ENCODE measurements around the gene GNAT2.

GNAT2 gene

DNA sequence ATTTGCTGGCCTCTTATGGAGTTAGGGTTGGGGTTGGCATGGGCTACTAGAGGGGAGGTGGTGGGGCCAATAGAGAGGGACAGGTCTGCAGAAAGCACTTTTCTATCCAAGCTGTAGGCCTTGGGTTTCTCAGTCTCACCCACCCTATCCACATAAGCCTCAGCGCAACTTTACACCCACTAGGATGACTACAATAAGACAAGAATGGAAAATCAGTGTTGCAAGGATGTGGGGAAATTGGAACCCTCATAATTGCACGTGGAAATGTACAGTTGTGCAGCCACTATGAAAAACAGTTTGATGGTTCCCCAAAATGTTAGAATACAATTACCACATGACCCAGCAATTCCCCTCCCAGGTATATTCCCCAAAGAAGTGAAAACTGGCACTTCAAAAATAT is 22.4 kb upstream of the GNAT2 start:
- no peak for DNase-seq

DNA sequence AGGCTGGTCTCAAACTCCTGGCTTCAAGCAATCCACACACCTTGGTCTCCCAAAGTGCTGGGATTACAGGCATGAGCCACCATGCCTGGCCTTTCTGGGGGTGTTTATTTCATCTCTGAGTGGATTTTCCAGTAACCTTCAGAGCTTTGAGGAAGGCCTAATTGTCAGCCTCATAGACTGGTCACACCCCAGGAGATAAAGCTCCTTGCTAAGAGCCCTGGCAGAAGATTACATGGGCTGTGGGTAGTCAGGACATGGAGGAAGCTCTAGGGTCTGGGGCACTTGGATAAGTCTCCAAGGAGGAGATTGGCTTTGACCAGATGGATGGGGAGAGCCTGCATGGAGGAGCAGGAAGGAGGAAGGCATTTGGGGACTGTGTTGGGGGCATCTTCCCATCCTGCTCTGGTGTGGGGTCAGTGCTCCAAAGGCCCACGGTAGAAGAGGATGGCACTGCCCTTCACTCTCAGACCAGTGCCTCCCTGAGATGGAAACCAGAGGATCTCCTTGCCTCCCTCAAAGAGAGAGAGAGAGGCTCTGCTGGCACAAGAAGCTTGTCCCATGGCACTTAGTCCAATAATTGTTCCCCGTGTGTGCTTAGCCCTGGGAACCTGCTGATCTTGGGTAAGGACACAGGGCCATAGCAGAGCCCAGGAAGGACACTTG is 21.8 kb upstream of the GNAT2 start:
- no peak for DNase-seq

DNA sequence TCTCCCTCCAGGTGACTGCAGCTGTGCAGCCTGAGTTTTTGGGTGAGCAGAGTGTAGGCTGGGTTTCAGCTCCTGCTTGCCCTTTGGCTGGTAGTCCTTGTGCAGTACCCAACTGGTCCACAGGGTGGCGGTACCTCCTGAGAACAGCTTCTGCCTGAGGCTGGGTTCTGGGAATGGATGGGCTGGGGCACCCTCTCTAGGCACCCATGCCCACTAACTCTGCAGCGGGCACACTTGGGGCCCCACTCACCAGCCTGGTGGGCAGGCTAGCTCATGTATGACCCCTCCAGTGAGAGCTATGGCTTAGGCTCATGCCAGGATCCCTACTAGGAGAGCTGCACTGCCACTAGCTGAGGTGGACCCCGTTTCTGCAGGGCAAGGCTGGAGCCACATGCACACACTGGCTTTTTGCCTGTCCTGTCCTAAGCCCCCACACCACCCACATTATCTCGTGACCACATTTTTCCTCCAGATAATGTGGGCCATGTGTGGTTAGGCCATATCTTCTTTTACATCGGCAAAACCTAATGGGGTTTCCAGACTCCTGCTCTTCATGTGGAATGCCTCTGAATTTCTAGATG is 21.0 kb upstream of the GNAT2 start:
- peak; percentile 21 for DNase-seq

DNA sequence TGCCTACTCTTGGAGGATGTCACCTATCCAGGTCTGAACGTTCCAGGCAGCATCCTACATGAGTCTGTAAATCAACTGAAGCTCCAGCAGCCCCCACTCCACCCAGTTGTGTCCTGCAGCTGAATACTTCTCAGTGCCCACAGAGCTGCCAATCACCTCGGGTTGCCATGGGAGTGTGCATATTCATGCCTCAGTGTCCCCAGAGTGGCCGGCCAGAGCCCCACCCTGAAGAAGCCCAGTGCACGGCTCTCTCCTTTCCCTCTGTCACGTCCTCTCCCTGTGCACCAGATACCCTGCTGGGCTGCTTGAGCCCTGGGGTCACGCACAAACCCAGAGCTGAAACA is 20.4 kb upstream of the GNAT2 start:
- no peak for DNase-seq

DNA sequence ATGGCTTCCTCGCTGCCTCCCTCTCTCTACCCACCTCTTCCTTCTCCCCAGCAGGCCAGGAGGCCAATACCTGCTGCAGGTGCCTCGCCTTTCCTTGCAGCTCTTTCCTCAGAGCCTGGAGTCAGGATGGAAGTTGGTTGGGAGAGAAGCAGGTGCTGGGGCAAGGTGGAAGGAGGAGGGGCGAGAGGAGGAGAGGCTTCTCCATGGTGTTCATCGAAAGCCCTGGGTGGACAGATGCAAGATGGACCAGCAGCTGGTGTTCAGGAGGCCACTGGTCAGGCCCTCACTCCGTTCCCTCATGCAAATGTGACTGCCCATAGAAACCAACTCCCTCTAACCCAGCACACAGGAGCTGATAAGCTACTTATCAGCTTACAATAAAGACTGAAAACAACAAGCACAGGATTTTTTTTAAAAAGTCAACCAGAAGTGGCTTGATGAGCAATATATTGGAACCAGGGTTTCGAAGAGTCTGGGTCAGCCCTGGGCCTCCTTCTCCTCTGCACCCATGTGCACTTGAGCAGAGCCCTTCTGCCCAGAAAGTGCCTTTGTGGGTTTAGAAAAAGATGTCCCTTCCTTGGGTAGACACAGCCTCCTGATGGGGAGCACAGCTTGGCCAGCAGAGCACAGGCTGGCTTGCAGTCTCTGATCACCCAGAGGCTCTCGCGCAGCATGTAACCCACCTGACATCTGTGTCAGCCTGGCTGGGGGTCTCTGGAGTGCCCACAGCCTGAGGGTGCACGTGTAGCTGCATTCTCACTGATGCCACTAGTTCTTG is 19.8 kb upstream of the GNAT2 start:
- DNase-seq, result no peak

DNA sequence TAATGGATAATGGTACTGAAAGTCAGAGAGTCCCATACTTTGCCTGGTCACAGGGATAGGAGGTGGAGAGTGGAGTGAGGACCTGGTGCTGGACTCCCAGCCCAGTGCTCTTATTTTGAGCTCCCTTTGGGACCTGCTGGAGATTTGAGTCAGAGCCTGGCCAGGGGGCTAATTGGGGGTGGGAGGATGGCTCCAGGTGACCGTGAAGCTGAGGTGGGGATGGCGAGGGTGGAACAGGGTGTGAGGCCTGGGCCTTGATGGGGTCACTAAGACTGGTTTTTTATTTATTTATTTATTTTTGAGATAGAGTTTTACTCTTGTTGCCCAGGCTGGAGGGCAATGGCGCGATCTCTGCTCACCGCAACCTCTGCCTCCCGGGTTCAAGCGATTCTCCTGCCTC is 18.0 kb upstream of the GNAT2 start:
- DNase-seq, result no peak

DNA sequence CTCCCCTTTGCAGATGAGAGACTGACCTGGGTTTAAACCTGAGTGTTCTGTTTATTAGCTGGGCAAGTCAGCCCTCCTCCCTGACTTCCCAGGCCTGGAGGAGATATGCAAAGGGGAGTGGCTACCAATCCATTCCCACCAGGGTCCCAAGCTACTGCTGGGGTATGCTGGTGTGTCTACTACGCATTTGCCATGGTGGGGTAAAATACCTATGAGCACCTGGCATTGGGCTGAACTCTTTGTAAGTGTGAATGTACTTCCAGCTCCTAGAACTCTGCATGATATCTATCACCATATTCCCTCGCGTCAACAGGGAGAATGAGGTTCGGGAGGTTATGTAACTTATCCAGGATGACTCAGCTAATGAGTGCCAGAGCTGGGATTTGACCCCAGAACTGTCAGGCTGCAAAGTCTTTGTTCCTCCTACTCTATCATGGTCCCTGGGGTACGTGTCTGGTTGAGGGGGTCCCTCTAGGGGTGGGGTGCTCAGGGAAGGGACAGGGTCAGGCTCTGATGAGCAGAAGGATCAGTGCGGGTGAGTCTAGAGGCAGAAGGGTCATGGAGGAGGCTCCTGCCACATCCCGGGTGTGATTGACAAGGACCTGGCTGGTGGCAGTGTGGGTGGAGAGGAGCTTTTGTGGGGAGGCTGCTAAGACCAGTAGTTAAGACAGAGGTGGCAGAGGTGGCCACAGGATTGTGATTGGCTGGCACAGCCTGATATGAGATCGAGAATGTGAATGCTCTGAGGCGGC is 17.0 kb upstream of the GNAT2 start:
- DNase-seq, result no peak

DNA sequence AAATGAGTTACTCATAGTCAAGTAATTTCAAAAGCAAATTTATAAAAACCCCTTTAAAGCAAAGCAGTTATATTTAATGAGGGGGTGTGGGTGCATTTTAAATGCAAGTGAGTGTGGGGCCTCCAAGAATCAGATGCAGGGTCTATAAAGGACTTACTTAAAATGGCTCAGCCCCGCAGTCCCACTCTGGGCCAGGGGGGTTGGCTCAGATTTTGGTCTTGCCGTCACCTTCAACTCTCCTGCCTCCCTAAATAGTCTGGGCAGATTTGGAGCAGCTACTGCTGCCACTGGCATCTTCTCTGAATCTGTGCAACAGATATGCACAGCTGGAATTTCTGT is 16.4 kb upstream of the GNAT2 start:
- DNase-seq, result no peak

DNA sequence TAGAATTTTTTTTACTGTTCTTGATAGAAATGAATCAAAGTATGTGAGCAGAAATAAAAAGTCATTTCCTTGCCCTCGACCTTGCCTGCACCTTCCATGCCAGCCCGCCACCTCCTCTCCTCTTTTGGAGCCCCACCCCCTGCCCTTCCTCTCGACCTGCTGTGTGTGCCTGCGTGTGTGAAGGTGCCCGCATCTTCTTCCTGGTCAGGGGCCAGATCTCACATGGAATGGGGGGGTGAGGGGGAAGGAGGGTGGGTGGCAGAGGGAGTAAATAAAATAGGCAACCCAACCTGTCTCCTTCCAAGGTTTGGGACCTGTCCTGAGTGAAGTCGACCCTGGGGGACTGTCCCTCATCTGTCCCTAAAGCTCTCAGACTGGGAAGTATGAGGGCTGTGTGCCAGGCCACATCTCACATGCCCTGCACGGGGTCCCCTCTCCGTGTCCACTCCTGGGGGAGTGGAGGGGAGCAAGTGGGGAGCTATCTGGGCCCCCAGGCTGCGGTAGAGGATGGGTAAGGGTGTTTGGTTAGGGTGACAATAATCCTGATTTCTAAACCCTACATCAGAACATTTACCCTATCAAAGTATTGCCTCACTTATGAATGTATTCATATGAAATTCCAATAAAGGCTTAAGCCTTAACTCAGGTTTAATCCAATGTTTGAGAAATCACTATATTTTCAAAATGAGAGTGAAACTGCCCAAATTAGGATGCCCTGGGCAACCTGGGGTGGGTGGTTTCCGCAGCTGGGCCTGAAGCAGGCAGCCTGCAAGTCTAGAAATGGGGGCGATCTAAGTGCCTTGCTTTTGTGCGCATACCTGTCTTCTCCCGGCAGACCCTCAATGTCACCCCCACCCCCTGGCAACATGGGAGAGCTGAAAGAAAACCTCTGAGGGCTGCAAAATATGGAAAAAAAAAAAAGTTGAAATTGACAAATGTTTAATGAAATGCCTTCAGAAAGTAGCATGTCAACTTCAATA is 15.6 kb upstream of the GNAT2 start:
- no peak for DNase-seq

DNA sequence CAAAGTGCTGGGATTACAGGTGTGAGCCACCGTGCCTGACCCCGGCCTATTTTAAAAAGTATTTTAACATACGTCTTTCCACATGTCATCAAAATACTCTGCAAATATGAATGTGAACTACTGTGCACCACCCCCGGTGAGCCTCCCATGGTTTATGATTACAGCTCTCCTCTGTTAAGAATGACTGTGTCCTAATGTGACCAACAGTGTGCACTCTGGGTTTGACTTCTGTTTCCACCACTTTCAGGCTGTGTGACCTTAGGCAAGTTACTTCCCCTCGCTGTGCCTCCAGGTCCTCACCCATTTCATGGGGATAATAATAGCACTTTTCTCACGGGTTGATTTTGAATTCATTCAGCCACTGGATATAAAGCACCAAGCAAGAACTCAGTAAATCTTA is 14.9 kb upstream of the GNAT2 start:
- DNase-seq, result no peak

DNA sequence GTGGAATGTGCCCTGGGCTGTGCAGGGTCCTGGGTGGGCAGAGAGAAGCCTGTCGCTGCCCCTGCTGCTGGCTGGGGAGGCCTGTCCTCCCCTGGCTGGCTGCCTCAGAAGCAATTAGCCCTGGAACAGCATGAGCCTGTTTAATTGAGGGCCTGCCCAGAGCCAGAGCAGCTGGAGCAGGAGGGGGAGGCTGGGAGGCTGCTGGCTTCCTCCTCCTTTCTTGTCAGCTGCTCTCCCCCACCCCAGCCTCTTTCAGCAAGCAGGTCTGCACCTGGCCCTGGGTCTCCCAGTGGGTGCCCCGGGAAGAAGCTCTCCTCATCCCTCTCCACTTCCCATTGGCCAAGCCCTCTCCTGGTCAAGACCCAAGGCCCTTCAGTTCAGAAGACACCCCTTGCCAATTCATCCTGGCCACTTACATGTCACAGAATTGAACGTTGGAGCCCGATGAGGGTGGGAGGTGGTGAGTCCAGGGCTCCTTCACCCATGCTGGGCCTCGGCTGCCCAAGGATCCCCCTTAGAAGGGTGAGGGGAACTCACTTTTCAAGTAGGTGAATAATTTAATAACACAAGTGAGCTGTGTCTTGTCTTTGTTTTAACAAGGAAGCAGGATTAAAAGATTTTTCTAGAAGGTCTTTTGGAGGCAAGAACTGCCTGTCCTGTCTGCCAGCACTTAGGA is 13.4 kb upstream of the GNAT2 start:
- peak; percentile 60 for DNase-seq

DNA sequence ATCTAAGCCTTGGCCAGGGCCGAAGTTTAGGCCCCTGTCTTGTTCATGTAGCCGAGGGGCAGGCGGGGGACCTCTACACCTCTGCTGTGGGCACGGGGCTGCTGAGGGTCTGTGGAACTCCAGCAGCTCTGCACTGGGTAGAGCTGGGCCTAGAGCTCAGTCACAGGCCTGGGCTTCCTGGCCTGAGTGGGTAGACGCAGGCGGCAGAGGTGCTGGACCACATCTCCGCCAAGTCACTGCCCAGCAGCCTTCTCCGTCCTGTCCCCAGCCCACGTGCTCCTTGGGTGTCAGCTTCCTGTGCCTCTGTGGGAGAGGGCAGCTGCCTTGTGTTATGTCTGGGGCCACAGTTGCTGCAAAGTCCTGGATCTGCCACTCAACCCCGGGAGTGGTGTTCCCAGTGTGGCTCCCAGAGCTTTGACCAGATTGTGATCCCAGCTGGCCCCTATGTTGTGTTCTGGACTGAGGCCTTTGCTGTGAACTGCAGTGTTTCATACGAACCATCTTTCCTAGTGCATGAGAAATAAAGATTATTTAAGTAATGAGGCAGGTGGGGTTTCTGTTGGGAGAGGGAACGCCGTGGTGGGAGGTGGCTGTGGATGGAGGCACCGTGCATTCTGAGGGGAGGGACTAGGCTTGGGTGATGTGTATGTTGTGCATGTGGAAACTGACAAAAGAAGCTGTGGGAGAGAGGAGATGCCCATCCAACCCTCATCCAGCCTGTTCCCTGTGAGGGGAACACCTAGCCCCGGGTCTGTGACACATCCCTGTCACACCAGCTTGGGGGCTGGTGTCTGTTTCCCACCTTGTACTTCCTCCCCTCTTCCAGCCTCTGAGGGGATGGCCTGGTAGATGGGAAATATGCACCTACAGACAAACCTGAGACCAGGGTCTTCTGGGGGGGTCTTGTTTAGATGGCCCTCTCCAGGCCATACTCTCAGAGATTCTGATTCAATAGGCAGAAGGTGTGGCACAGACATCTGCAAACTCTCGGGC is 12.4 kb upstream of the GNAT2 start:
- DNase-seq, result no peak

DNA sequence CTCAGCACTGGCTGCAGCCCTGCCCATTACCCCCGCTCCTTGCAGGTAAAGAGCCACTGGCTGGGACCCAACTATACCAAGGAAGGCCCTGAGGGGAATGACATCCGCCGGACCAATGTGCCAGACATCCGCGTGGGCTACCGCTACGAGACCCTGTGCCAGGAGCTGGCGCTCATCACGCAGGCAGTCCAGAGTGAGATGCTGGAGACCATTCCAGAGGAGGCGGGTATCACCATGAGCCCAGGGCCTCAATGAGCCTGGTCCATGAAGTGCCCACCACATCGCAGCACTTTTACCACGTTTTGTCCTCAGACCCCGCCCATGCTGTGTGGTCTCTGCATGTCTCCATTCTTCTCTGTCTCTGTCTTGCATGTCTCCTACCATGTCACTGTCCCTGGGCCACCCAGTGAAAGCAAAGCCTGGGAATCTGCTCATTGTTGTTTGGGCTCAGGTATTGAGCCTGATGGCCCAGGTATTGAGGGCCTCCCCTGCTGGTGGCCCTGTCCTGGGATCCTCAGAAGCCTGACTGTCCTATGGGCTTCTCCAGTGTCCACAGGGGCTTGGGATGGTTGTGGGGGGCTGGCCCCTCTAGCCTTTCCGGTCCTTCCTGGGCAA is 11.6 kb upstream of the GNAT2 start:
- DNase-seq, result no peak

DNA sequence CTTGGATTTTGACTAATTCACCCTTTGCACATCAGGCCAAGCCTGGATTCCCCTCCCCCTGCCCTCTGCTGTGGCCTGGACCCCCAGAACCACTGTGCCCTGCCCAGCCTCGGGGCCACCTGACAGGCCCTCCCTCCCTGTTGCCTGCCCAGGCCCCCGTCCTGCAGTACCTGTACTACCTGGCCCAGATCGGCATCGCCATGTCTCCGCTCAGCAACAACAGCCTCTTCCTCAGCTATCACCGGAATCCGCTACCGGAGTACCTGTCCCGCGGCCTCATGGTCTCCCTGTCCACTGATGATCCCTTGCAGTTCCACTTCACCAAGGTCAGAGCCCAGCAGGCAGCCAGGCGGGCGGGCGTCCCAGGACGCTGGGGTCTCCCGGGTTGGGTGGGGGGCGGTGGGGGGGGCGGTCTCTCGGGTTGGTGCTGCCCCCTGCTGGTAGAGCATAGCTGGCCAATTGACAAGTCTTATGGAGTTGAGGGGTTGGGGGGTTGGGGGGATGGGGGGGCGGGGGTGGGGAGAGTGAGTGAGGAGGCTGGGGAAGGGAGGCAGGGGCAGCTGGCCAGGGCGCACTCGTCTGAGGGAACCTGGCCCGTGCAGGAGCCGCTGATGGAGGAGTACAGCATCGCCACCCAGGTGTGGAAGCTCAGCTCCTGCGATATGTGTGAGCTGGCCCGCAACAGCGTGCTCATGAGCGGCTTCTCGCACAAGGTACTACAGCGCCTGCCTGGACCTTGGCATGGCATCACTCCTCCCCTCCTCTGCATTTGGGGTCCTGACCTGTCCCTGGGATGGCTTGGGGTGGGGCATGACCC is 10.9 kb upstream of the GNAT2 start:
- no peak for DNase-seq

DNA sequence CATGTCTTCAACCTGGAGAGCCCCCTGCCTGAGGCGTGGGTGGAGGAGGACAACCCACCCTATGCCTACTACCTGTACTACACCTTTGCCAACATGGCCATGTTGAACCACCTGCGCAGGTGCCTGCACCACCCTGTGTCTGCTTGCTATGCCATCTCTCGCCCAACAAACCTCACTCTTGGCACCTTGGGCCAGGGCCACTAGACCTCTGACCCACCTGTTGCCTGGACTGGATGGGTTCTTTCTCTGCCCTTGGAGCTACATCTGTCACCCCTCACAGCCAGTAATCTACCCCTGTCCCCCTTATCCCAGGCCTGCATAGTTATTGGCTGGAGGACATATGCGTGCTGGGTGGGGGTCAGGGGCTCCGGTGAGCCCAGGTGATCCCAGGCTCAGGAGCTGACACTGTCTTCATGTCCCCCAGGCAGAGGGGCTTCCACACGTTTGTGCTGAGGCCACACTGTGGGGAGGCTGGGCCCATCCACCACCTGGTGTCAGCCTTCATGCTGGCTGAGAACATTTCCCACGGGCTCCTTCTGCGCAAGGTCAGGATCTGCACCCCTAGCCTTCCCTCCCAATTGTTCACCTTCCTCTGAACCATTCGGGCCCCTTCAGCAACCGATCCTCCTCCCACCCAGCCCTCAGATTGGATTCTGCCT is 10.1 kb upstream of the GNAT2 start:
- no peak for DNase-seq

DNA sequence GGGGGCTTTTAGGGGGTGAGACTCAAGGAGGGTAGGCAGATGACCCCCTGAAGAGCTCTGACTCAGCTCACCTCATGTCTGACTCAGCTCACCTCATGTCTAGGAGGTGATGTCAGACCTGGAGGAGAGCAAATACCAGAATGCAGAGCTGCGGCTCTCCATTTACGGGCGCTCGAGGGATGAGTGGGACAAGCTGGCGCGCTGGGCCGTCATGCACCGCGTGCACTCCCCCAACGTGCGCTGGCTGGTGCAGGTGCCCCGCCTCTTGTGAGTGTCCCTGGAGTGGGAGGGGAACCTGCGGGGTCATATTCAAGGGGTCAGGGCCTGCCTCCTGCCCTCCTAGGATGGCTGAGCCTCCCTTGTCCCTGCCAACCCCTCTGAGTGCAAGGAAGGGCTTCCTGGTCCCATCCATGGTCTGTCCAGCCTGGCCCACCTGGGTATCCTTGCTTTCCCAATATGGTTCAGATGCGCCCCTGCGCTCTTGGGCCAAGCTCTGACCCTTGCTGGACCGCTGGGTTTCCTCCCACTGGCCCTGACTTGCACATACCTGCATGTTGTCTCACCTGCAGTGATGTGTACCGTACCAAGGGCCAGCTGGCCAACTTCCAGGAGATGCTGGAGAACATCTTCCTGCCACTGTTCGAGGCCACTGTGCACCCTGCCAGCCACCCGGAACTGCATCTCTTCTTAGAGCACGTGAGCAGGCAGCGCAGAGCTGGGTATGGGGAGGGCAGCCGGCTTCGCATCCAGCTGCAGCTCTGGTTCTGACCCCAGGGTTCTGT is 9.3 kb upstream of the GNAT2 start:
- no peak for DNase-seq

DNA sequence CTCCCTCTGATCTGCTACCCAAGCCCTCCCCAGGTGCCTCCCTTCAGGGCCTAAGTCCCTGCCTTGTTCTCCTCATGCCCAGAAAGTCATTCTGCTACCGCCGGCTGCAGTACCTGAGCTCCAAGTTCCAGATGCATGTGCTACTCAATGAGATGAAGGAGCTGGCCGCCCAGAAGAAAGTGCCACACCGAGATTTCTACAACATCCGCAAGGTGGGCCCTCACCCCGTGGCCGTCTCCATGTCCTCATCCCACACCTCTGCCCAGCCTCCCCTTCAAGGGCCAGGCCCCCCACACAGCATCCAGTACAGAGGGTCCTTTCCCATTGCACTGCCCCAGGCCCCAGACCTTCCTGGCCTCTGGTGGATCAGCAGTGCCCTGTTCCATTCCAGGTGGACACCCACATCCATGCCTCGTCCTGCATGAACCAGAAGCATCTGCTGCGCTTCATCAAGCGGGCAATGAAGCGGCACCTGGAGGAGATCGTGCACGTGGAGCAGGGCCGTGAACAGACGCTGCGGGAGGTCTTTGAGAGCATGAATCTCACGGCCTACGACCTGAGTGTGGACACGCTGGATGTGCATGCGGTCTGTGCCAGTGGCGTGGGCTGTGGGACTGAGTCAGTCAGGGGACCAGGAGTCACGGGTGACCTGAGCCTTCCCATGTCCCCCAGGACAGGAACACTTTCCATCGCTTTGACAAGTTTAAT is 8.4 kb upstream of the GNAT2 start:
- no peak for DNase-seq

Data from NCI-H774 (cell line).